Measurements from ENCODE around the gene TMED1.
"Not testable (repeated sequence)": the region's sequence is repeated elsewhere in the genome, so short reads cannot be mapped to it uniquely, and the experiment has no call there.

- not testable (repeated sequence) for TF ChIP-seq POLR2A (IDR thresholded peaks at IDR 0.05; ENCODE audit: low read length); GATA1 (IDR thresholded peaks at IDR 0.05; ENCODE audit: low read depth, low read length)
Measured at GRCh38 chr19:10869872-10870311, 33.9 kb upstream of the TMED1 start.

Measured in erythroblast (primary cell).